H1 (cell line): Measurements from ENCODE around the gene CAMK2A.

Experiments used
- BACH1 ChIP-seq: IDR thresholded peaks from 2 replicates; pipeline ENCODE4 v1.6.1; 2012; ENCODE audit warnings: low read length, improper control_type of control experiment
- EZH2 ChIP-seq: fragments of 200-600 bp; sonication (generic); IDR thresholded peaks from 2 replicates; pipeline ENCODE4 v1.7.1; 2012; ENCODE audit warnings: low read depth, mild to moderate bottlenecking, moderate library complexity, low read length, inconsistent platforms; ENCODE audit not compliant: severe bottlenecking
- GTF2F1 ChIP-seq: IDR thresholded peaks from 2 replicates; pipeline ENCODE4 v1.6.1; 2012; ENCODE audit warnings: low read depth, low read length, improper control_type of control experiment, borderline replicate concordance
- MAFK ChIP-seq: IDR thresholded peaks from 2 replicates; pipeline ENCODE4 v1.6.1; 2012; ENCODE audit warnings: low read depth, mild to moderate bottlenecking, improper control_type of control experiment, low read length
- NRF1 ChIP-seq: IDR thresholded peaks from 2 replicates; pipeline ENCODE4 v1.6.1; 2011; ENCODE audit warnings: mild to moderate bottlenecking, low read depth, low read length, improper control_type of control experiment
- TAF1 ChIP-seq: IDR thresholded peaks from 2 replicates; pipeline ENCODE4 v1.6.1; 2011; ENCODE audit warnings: mild to moderate bottlenecking, low read depth, low read length
- TF ChIP-seq, protein P1 (sequence below), 3 experiments: IDR thresholded peaks; 1 replicate in 2 of 3; 2 replicates in 1 of 3; pipeline versions ENCODE4 v1.5.1 to v1.6.1; 2011; ENCODE audit warnings: low read length in 3 of 3, mild to moderate bottlenecking in 3 of 3, inconsistent platforms in 2 of 3, low read depth in 1 of 3, moderate library complexity in 1 of 3; ENCODE audit not compliant: insufficient read depth in 1 of 3; ENCODE audit errors: control extremely low read depth in 1 of 3
- TF ChIP-seq, protein P2 (sequence below): IDR thresholded peaks from 2 replicates; pipeline ENCODE4 v1.6.1; 2012; ENCODE audit warnings: low read length, inconsistent platforms

DNA sequence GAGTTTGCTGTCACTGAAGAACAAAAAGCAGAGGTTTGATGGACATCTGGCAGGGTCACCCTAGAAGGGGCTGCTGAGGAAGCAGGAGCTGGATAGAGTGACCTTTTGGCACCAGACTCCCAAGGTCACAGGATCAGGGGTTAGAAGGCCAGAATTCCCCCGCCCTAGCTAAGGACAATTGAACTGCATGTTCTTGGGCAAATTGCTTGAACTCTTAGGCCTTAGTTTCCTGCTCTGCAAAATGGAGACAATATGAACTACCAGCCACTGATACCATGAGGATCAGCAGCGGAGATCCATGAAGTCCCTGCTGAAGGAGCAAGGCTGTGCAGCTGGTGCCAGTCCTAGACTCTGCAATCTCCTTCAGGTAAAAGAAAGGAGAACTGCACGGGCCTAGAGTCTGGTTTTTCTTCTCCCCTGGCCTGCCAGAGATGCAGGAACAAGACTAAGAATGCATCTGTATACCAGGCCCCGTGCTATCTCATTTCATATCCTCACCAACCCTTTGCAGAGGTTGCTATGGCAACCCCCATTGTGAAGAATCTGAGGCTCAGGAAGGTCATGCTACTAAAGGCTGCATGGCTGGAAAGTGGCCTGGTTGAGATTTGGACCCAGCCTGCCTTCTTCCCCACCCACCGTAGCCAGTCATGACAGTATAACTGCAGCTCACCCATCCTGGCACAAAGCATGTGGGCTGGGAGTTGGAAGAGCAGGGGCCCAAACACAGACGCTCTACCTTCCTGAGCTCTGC lies 33.7 kb downstream of the CAMK2A start:
- no peak for TF ChIP-seq GTF2F1
- TF ChIP-seq EZH2, result no peak
- TF ChIP-seq, protein P1, sequence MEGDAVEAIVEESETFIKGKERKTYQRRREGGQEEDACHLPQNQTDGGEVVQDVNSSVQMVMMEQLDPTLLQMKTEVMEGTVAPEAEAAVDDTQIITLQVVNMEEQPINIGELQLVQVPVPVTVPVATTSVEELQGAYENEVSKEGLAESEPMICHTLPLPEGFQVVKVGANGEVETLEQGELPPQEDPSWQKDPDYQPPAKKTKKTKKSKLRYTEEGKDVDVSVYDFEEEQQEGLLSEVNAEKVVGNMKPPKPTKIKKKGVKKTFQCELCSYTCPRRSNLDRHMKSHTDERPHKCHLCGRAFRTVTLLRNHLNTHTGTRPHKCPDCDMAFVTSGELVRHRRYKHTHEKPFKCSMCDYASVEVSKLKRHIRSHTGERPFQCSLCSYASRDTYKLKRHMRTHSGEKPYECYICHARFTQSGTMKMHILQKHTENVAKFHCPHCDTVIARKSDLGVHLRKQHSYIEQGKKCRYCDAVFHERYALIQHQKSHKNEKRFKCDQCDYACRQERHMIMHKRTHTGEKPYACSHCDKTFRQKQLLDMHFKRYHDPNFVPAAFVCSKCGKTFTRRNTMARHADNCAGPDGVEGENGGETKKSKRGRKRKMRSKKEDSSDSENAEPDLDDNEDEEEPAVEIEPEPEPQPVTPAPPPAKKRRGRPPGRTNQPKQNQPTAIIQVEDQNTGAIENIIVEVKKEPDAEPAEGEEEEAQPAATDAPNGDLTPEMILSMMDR (IDR thresholded peaks at IDR 0.05; ENCODE audit: control extremely low read depth in 1 of 3, insufficient read depth in 1 of 3, low read depth in 1 of 3, low read length in 3 of 3), result no peak
- no peak for TF ChIP-seq TAF1
- TF ChIP-seq, protein P2, sequence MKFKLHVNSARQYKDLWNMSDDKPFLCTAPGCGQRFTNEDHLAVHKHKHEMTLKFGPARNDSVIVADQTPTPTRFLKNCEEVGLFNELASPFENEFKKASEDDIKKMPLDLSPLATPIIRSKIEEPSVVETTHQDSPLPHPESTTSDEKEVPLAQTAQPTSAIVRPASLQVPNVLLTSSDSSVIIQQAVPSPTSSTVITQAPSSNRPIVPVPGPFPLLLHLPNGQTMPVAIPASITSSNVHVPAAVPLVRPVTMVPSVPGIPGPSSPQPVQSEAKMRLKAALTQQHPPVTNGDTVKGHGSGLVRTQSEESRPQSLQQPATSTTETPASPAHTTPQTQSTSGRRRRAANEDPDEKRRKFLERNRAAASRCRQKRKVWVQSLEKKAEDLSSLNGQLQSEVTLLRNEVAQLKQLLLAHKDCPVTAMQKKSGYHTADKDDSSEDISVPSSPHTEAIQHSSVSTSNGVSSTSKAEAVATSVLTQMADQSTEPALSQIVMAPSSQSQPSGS, result no peak
- no peak for TF ChIP-seq NRF1
- no peak for TF ChIP-seq BACH1
- no peak for TF ChIP-seq MAFK
